ENCODE measurements around the gene LIMS2. TPM values are rescaled to one million over a fixed set of nuclear protein-coding genes. Genes with fewer than 3 reads are reported as not detected.

Gene LIMS2
- total and polyA plus RNA-seq, 2 experiments from 2014 or later = 1.6 to 3.5 TPM

GRCh38 chr2:127685410-127686080 lies 10.2 kb upstream of the LIMS2 start:
- H3K4me1 Mint-ChIP-seq = peaks cover 2% of the 10 kb centered on the region; the same call in 1 of the 3 replicates
- Histone ChIP-seq H3K36me3 (ENCODE audit: insufficient read depth) (no peaks in the 10 kb centered on the region), H3K9me2 (ENCODE audit: insufficient read depth) (no peaks in the 10 kb centered on the region), H3K27ac (ENCODE audit: low read depth) (no peak overlapping the region), H3K79me2 (replicated peaks; ENCODE audit: insufficient read depth) (no peaks in the 10 kb centered on the region), H2AFZ (peak overlapping the region; percentile 52; the same call in 1 of the 2 replicates), H3K27me3 (ENCODE audit: insufficient read depth) (no peaks in the 10 kb centered on the region), H3K4me1 (ENCODE audit: insufficient read depth) (no peaks in the 10 kb centered on the region), H3K4me2 (no peak overlapping the region), H4K20me1 (replicated peaks; ENCODE audit: insufficient read depth) (no peaks in the 10 kb centered on the region), H3K4me3 (no peak overlapping the region), H3F3A (replicated peaks; ENCODE audit: low read depth) (no peaks in the 10 kb centered on the region)
- TF ChIP-seq REST (IDR thresholded peaks at IDR 0.05; ENCODE audit: unreplicated experiment) = no peak
- TF ChIP-seq EZH2phosphoT487 (IDR thresholded peaks at IDR 0.05; ENCODE audit: unreplicated experiment) = no peak
- TF ChIP-seq EZH2 (IDR thresholded peaks at IDR 0.05; ENCODE audit: low read depth, unreplicated experiment) = no peak
- no peak for TF ChIP-seq ETS1 (IDR thresholded peaks at IDR 0.05)
- TF ChIP-seq CREB1 (CRISPR knock-in tag; IDR thresholded peaks at IDR 0.05; ENCODE audit: low read depth) = no peak
- TF ChIP-seq JUNB (IDR thresholded peaks at IDR 0.05; ENCODE audit: unreplicated experiment) = no peak
- H3K27me3 Mint-ChIP-seq (ENCODE audit: insufficient read depth, low read depth, poor library complexity) = peaks cover 4% of the 10 kb centered on the region
- peaks cover 24% of the 10 kb centered on the region for H3K9me3 Mint-ChIP-seq
- no peak overlapping the region for H3K27ac Mint-ChIP-seq
- H3K4me3 Mint-ChIP-seq = no peak overlapping the region
- H3K36me3 Mint-ChIP-seq (ENCODE audit: low read depth) = peaks cover 11% of the 10 kb centered on the region; the same call in 2 of the 3 replicates
- ATAC-seq (no peak), DNase-seq (ENCODE audit: low spot score) (no peak)

- no peaks in the 10 kb centered on the region for H3K36me3 ChIP-seq (ENCODE audit: insufficient read depth)
- peaks cover 8% of the 10 kb centered on the region for H3K9me3 Mint-ChIP-seq
- H3K4me1 ChIP-seq (ENCODE audit: insufficient read depth) = no peaks in the 10 kb centered on the region
- no peak overlapping the region for H3K4me2 ChIP-seq
- no peak overlapping the region for H3K27ac ChIP-seq (ENCODE audit: low read depth)
- DNase-seq (ENCODE audit: low spot score) (no peak), ATAC-seq (no peak)
- H2AFZ ChIP-seq = peak overlapping the region; percentile 66; the same call in 1 of the 2 replicates
- no peaks in the 10 kb centered on the region for H4K20me1 ChIP-seq (replicated peaks; ENCODE audit: insufficient read depth)
- H3K4me1 Mint-ChIP-seq = peaks cover 2% of the 10 kb centered on the region; the same call in 1 of the 3 replicates
- H3K27me3 Mint-ChIP-seq (ENCODE audit: insufficient read depth, low read depth, poor library complexity) = peaks cover 2% of the 10 kb centered on the region
- no peak overlapping the region for H3K4me3 ChIP-seq
- no peaks in the 10 kb centered on the region for H3K79me2 ChIP-seq (replicated peaks; ENCODE audit: insufficient read depth)
- H3K36me3 Mint-ChIP-seq (ENCODE audit: low read depth) = no peaks in the 10 kb centered on the region
- no peaks in the 10 kb centered on the region for H3K9me2 ChIP-seq (ENCODE audit: insufficient read depth)
- no peaks in the 10 kb centered on the region for H3K27me3 ChIP-seq (ENCODE audit: insufficient read depth)
- no peak overlapping the region for H3K4me3 Mint-ChIP-seq
- no peak overlapping the region for H3K27ac Mint-ChIP-seq
- no peaks in the 10 kb centered on the region for H3F3A ChIP-seq (replicated peaks; ENCODE audit: low read depth)
- TF ChIP-seq EZH2phosphoT487 (IDR thresholded peaks at IDR 0.05; ENCODE audit: unreplicated experiment) (no peak), ZNF114 (CRISPR knock-in tag; IDR thresholded peaks at IDR 0.05) (no peak), POLR2AphosphoS5 (IDR thresholded peaks at IDR 0.05; ENCODE audit: low read depth) (no peak), NANOG (IDR thresholded peaks at IDR 0.05; ENCODE audit: borderline replicate concordance) (no peak), ZNF462 (CRISPR knock-in tag; IDR thresholded peaks at IDR 0.05) (no peak)
These were observed 8.4 kb upstream of the LIMS2 start for GRCh38 chr2:127683757-127684156.
